ENCODE measurements around the gene FETUB.
"Not testable (repeated sequence)": the region's sequence is repeated elsewhere in the genome, so short reads cannot be mapped to it uniquely, and the experiment has no call there.

FETUB gene

GRCh38 chr3:186683979-186684378 is 43.8 kb downstream of the FETUB start:
- no peak for DNase-seq (ENCODE audit: low read depth in 2 of 2)
- no peak overlapping the region for H3K4me3 ChIP-seq (replicated peaks in 1 of 2; ENCODE audit: low read depth in 2 of 2, low read length in 2 of 2)
- TF ChIP-seq CTCF (IDR thresholded peaks at IDR 0.05; ENCODE audit: low read depth, low read length), result no peak

GRCh38 chr3:186686475-186686874 is 46.3 kb downstream of the FETUB start:
- not testable (repeated sequence) for DNase-seq (ENCODE audit: low read depth in 2 of 2); H3K4me3 ChIP-seq (replicated peaks in 1 of 2; ENCODE audit: low read depth in 2 of 2, low read length in 2 of 2)

GRCh38 chr3:186687120-186687651 is 47.0 kb downstream of the FETUB start:
- H3K4me3 ChIP-seq (replicated peaks in 1 of 2; ENCODE audit: low read depth in 2 of 2, low read length in 2 of 2), result no peak overlapping the region
- no peak for DNase-seq (ENCODE audit: low read depth in 2 of 2)
- no peak for TF ChIP-seq CTCF (IDR thresholded peaks at IDR 0.05; ENCODE audit: low read depth, low read length)

- H3K4me3 ChIP-seq (replicated peaks in 1 of 2; ENCODE audit: low read depth in 2 of 2, low read length in 2 of 2); DNase-seq (ENCODE audit: low read depth in 2 of 2): not testable (repeated sequence)
Observed at GRCh38 chr3:186690304-186690703, 50.1 kb downstream of the FETUB start.

GRCh38 chr3:186691676-186692075 is 51.5 kb downstream of the FETUB start:
- no peak for TF ChIP-seq CTCF (IDR thresholded peaks at IDR 0.05; ENCODE audit: low read depth, low read length)
- no peak for DNase-seq (ENCODE audit: low read depth in 2 of 2)

GRCh38 chr3:186693843-186694242 is 53.6 kb downstream of the FETUB start:
- TF ChIP-seq CTCF (IDR thresholded peaks at IDR 0.05; ENCODE audit: low read depth, low read length), result no peak
- no peak overlapping the region for H3K4me3 ChIP-seq (replicated peaks in 1 of 2; ENCODE audit: low read depth in 2 of 2, low read length in 2 of 2)
- DNase-seq (ENCODE audit: low read depth in 2 of 2), result no peak

More at GRCh38 chr3:186691676-186692075, 51.5 kb downstream of the FETUB start:
- H3K4me3 ChIP-seq (replicated peaks in 1 of 2; ENCODE audit: low read depth in 2 of 2, low read length in 2 of 2), result no peak overlapping the region

- no peak overlapping the region for H3K4me3 ChIP-seq (replicated peaks in 1 of 2; ENCODE audit: low read depth in 2 of 2, low read length in 2 of 2)
- no peak for DNase-seq (ENCODE audit: low read depth in 2 of 2)
- TF ChIP-seq CTCF (IDR thresholded peaks at IDR 0.05; ENCODE audit: low read depth, low read length), result no peak
Observed at GRCh38 chr3:186694288-186695032, 54.3 kb downstream of the FETUB start.

GRCh38 chr3:186696522-186696921 is 56.3 kb downstream of the FETUB start:
- no peak overlapping the region for H3K4me3 ChIP-seq (replicated peaks in 1 of 2; ENCODE audit: low read depth in 2 of 2, low read length in 2 of 2)

More at GRCh38 chr3:186696522-186696921, 56.3 kb downstream of the FETUB start:
- no peak for TF ChIP-seq CTCF (IDR thresholded peaks at IDR 0.05; ENCODE audit: low read depth, low read length)
- DNase-seq (ENCODE audit: low read depth in 2 of 2), result no peak

Data from cardiac fibroblast (primary cell).